Effector CD4-positive, alpha-beta T cell (primary cell): ENCODE measurements around the gene ZNF324B.
"Not testable (repeated sequence)": the region's sequence is repeated elsewhere in the genome, so short reads cannot be mapped to it uniquely, and the experiment has no call there.

Experiments used
- DNase-seq: peaks from one replicate; pipeline ENCODE4 v3.0.0-alpha.2; 2020

Gene ZNF324B

DNA sequence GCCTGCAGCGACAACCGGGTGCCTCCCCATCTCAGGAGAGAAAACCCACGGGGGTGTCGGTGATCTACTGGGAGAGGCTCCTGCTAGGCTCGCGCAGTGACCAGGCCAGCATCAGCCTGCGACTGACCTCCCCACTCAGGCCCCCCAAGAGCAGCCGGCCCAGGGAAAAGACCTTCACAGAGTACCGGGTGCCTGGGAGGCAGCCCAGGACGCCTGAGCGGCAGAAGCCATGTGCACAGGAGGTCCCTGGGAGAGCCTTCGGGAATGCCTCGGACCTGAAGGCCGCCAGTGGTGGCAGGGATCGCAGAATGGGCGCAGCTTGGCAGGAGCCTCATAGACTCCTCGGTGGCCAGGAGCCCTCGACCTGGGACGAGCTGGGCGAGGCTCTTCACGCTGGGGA, 3.9 kb downstream of the ZNF324B start:
- DNase-seq, result no peak

DNA sequence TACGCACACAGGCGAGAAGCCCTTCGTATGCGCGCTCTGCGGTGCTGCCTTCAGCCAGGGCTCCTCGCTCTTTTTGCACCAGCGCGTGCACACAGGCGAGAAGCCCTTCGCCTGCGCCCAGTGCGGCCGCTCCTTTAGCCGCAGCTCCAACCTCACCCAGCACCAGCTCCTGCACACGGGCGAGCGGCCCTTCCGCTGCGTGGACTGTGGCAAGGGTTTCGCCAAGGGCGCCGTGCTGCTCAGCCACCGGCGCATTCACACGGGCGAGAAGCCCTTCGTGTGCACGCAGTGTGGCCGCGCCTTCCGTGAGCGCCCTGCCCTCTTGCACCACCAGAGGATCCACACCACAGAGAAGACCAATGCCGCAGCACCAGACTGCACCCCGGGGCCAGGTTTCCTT, 4.7 kb downstream of the ZNF324B start:
- no peak for DNase-seq

DNA sequence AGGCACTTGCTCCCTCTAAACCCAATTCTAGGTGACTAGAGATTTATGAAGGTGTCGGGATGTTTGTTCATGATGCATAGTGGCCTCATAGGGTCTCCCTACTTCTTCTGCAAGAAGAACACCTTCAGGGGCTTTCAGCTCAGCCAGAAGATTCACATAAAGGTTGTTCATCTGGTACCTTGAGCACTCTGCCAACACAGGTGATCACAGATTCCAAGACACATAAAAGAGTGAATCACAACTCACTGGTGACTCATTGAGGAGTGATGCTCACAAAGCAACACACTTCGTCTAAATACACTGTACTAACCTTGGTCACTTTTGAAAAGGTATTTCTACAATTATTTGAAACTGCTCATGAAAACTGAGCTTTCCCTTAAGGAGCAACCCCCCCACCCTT, 8.6 kb downstream of the ZNF324B start:
- no peak for DNase-seq

DNA sequence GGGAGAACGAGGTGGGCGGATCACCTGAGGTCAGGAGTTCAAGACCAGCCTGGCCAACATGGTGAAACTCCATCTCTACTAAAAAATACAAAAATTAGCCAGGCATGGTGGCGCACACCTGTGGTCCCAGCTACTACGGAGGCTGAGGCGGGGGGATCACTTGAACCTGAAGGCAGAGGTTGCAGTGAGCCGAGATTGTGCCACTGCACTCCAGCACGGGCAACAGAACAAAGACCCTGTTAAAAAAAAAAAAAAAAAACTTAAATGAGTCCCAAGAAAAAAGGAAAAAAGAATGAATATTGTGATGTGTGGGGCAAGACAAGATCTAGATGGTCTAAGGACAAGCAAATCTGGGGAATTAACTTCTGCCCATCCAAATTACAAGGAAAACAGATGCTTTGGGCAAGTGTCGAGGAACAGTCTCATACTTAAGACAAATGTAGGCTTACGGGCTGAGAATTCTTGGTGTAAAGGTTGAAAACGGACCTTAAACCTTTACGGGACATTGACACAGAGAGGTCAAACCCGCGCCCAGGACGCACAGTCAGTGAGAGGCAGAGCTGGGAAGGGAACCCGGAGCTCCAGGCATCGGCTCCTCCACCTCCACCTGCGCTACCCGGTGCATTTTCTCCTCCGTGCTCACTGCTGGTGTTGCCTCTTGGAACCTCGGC, 14.8 kb downstream of the ZNF324B start:
- no peak for DNase-seq

DNA sequence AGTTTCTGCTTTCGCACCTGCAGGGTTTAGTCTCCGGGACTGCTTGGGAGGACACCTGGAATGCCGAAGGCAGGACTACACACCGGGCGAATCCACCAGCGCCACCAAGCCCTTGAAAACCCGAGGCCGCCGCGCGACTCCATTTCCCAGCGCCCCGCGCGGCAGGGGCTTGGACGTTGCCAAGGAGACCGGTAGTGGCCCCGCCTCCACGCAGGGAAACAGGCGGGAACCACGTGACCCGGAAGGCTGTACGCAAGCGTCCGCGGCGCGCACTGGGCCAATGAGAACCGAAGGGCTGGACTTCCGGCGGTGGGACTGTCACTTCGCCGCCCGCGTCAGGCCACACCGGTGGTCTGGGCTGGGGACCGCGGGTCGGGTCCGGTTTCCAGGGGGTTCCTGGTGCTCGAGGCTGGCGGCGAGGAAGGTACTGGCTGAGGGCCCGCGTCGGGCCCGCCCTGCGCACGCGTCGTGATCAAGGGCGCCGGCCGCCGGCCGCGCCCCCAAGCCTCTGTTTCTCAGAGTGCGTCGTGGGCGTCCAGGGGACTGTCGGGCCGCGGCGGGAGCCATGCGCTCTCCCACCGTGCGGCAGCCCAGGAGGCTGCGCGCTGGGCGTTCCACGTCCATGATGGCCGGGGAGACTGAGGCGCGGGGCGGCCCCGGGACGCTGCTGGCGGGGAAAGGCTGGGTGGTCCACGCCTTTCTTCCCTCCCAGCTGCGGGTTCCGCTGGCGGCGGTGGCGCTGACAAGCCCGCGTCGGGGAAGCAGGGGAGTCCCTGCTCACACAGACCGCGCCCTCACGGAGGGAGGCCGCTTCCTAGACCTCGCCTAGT, 15.6 kb downstream of the ZNF324B start, which contains the start of gene ZNF324:
TSS of gene ZNF324 (plus strand) at position 321 of the 830 bp plus-strand sequence. CDS start 2,106 bp downstream, outside the sequence.
- peak; percentile 98 for DNase-seq

DNA sequence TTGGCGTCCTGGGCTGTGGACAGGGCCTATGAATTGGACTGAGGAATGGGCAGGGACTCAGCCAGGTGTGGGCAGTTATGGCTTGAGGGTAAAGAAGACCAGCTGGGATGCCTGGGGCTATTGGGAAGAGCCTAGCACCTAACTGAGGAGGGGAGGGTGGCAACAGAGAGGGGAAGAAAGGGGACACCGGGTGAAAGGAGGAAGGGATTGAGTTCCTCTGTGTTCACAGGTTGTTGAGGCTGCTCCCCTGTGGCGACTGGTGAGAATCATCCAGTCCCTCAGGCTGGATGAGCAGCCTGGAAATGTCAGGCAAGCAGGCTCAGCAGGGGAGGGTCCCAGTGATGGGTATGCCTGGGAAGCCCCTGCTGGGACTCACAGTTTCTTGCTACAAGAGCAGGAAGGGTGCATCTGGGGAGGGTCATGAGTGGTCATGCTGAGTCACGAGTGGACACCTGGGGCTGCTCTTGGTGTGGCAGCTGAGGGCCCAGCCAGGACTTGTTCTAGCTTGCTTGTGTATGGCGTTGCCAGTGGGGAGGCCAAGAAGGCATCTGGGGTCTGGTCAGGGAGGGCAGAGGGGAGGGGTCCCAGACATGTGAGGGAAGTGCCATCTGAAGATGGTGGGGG, 16.9 kb downstream of the ZNF324B start:
- DNase-seq, result no peak

DNA sequence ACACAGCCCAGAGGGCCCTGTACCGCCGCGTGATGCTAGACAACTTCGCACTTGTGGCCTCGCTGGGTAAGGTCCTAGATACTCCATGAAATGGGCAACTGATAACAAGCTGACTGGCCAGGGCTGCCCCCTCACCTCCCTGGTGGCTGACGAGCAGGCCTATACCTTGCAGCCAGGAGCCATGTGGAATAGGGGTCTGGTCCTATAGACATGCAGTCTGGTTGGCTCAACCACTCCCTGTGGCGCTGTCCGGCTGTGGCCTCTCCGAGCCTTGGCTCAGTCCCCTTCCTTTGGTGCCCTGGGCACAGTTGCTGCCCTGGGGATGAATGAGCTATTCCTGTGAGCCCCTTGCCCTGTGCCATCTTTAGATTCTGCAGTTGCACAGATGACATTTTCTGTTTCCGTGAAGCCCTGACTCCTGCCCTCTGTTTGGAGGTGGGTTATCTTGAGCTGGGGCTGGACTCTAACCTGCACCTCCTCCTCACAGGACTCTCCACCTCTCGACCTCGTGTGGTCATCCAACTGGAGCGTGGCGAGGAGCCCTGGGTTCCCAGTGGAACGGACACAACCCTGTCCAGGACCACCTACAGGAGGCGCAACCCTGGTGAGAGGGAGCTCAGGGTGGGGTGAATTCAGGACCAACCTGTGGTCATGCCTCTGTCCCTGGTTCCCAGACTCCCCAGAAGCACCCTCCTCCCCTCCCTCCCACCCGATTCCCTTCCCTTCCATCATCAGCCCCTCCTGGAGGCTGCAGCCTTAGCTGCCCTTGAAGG, 18.0 kb downstream of the ZNF324B start:
- no peak for DNase-seq

DNA sequence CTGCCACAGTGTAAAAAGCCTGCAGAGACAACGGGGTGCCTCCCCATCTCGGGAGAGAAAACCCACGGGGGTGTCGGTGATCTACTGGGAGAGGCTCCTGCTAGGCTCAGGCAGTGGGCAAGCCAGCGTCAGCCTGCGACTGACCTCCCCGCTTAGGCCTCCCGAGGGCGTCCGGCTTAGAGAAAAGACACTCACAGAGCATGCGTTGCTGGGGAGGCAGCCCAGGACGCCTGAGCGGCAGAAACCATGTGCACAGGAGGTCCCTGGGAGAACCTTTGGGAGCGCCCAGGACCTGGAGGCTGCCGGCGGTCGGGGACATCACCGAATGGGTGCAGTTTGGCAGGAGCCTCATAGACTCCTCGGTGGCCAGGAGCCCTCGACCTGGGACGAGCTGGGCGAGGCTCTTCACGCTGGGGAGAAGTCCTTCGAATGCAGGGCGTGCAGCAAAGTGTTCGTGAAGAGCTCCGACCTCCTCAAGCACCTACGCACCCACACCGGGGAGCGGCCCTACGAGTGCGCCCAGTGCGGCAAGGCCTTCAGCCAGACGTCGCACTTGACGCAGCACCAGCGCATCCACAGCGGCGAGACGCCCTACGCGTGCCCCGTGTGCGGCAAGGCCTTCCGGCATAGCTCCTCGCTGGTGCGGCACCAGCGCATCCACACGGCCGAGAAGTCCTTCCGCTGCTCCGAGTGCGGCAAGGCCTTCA, 19.6 kb downstream of the ZNF324B start:
- not testable (repeated sequence) for DNase-seq

DNA sequence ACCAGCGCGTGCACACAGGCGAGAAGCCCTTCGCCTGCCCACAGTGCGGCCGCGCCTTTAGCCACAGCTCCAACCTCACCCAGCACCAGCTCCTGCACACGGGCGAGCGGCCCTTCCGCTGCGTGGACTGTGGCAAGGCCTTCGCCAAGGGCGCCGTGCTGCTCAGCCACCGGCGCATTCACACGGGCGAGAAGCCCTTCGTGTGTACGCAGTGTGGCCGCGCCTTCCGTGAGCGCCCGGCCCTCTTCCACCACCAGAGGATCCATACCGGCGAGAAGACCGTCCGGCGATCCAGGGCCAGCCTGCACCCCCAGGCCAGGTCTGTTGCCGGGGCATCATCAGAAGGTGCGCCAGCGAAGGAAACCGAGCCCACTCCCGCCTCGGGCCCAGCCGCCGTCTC, 20.3 kb downstream of the ZNF324B start:
- DNase-seq, result no peak

DNA sequence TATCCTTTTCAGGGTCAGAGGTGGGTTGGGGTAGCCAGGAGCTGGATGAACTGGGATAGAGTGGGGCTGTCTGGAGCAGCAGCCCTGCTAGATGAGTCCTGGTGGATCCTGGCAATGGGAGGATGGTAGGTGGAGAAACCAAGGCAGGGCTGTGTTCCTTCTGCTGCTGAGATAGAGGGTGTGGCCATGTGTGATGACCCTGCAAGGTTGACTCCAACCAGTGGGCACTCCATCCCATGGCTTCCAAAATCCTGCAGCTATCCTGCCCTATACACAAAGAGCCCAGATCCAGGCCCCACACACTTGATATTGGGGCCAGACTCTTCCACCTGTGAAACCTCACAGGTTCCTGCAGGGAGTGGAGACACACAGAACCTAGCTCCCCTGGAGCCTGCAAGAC, 22.4 kb downstream of the ZNF324B start:
- no peak for DNase-seq

DNA sequence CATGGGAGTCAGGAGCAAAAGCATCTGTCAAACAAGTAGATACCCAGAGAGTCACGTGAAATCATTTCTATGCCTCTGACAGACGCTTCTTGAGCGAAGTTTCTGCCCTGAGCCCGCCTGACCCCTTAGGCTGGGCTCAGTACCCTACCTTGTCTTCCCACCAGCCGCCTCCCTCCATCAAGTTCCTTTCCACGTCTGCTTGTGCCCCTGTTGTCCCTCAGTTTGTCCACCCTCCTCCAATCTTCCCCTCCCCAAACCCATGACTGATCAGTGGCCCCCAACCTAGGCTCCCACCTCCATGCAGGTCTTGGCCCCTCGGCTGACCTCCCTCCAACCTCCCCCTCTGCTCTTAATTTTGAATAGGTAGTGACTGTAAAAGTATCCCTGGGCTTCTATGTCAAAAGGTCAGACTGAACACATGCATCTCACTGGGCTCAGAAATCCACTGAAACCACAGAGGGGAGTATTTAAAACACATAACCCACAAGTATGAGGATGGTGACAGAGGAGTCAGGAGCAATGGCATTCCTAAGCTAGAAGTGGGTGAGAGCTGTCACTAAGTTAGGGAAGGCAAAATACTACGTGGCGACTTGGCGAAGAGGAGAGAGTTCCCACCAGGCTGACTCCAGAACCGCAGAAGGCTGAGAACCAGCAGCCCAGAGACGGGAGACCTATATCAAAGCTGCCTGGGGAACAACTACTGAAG, 23.0 kb downstream of the ZNF324B start:
- DNase-seq, result no peak

DNA sequence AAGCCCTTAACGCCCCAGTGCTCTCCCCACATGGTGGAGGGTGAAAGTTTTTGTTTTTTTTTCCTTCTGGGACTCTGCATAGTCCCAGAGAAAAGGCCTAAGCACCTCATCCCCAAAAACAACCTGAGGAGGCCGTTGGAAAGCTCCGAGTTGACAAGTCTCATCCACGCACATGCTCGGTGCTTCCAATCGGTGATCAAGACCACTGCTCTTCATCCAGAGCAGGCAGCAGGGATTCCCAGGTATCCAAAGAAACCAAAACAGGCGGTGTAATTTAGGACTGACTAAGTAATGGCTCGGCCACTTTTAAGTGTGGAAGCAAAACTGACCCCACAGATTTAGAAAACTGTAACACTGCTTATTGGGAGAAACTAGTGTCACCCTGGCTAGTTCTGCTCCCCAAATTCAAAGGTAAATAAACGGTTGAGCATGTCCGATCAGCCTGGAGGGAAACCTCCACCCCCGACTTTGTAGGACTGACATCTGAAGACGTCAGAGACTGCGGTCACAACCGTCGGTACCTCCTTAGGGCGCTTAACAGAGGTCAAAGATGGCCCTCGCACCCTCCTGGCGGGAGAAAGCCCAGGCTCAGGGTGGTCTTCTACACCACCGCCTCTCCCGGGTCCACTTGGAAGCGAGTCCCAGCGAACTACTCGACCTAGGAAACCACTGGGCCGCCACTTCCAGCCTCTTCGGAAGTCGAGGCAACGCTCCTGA, 23.7 kb downstream of the ZNF324B start:
- DNase-seq, result no peak

DNA sequence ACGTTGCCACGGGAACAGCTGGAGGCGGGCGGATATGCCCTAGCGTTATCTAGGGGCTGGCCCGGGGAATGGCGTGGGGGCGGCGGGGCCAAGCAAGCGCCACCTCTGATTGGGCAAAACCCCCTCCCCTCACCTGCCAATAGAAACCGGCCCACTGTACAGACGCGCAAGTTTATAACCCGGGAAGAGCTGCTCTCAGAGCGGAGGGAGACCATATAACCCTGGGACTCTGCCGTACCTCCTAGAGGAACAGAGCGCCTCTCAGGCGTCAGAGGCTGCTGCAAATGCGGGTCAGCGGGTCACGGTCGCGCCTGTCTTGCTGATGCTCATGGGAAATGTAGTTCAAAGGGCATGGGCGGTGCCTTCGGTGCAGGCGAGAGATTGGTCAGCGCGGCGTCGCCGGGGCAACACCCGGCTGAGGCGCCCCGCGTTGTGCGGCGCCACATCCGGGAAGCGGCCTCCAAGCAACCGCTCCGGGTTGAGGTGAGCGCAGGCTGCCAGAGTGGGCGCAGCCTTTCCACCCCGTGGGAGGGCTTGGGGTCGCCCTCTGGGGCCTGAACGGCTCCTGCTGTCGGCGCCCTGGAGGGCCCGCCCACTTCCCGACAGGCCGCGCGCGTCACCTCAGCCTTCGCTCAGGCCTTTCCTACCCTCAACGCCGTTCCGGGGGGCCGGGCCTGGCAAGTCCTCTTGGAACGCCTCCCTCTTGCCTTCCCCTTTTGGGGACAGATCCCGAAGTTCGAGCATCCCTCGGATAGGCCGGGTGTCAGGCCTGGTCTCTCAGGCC, 24.5 kb downstream of the ZNF324B start, which contains the start of gene ZNF446:
TSS of gene ZNF446 (plus strand) at position 639 of the 784 bp plus-strand sequence. CDS start 867 bp downstream, outside the sequence.
- DNase-seq, result peak; percentile 94

DNA sequence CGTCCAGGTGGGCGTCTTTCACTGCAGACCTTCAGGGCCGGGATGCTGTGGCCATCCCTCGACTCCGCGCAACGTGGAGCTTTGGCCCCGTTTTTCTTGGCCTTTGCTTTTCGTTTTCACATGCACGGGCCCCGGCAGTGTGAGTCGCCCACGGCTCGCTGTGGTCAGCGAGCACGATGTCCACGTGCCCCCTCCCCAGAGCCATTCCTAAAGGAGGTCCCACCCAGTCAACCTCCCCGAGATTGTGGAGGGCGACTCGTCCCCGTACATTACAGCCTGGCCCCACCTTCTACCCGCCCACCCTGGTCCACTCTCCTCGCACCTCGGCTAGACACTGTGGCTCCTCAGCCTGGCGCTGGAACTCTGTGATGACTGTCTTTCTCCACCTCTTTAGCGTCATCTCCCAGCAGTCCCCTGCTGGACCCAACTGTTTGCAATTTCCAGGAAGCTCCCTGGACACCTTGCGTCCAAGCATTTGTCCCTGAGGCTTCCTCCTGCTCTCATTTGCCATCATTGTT, 25.1 kb downstream of the ZNF324B start:
- DNase-seq, result no peak

DNA sequence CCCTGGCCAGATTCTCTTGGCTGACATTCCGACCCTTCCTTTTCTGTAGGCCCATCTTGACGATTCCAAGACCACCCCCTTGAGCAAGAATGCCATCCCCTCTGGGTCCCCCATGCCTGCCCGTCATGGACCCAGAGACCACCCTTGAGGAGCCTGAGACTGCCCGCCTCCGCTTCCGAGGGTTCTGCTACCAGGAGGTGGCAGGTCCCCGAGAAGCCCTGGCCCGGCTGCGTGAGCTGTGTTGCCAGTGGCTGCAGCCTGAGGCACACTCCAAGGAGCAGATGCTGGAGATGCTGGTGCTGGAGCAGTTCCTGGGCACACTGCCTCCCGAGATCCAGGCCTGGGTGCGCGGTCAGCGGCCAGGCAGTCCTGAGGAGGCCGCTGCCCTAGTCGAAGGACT, 25.7 kb downstream of the ZNF324B start:
- no peak for DNase-seq

DNA sequence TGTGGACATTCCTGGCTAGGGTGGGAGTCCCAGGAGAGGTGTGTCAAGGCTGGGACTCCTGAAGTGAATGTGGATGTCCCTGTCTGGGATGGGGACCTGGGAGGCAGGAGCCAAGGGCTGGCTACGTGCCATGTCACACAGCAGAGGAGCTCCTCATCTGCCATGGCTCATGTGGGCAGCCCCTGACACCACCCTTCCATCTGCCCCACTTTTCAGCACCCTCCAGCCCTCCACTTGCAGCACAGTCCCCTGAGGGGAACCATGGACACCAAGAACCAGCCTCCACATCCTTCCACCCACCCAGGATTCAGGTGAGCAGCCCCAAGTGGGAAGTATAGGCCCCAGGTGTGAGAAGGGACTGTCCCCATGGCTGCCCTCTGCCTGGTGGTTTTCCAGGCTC, 26.4 kb downstream of the ZNF324B start:
- no peak for DNase-seq

DNA sequence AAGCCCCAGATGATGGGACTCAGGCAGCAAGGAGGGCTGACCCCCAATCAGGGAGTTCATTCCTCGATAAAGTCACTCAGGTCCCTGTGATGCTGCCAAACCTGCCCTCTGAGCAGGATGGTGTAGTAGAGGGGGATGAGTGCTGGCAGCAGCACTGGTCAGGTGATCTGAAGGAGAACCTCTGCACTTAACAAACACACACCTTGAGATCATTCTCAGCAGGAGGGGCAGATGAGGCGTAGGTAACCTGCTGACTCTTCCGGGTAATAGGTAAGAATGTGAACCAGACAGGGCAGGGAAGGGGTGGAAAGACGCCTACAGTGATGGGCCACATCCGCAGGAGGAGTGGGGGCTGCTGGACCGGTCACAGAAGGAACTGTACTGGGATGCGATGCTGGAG, 27.9 kb downstream of the ZNF324B start:
- DNase-seq, result no peak

DNA sequence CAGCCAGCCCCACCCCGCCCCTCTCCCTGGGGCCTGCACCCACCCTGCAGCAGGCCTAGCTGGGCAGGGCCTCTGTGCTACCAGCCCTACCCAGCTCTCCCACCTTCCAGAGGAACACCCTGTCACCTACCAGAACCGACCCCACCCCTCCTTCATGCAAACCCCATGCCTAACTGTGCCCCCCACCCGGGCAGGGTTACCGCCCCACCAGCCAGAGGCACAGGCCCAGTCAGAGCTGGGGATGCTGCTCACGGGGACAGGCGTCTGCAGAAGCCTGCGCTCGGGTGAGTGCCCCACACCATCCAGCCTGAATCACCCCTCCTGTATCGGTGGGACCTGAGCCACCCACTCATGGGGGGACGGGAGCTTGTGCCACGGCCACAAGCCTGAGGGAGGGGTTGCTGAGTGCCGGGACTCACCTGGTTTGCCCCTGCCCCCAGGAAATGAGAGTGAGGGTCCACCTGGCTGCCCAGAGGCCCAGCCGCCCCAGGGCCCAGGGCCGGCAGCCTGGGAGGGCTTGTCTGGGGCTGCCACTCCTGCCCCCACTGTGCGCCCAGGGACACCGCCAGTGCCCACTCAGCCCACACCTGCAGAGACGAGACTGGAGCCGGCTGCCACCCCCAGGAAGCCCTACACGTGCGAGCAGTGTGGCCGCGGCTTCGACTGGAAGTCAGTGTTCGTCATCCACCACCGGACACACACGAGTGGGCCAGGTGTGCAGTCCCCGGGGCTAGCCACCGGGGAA, 28.5 kb downstream of the ZNF324B start:
- no peak for DNase-seq

DNA sequence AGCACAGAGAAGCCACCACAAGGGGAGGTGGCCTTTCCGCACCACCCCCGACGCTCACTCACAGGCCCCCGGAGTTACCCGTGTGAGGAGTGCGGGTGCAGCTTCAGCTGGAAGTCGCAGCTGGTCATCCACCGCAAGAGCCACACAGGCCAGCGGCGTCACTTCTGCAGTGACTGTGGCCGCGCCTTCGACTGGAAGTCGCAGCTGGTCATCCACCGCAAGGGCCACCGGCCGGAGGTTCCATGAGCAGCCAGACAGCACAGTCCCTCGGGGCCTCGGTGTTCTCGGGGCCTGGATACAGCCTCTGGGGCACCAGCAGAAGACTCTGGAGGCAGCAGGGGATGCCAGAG, 29.0 kb downstream of the ZNF324B start:
- no peak for DNase-seq
